Measurements from ENCODE around the gene ROBO1.

Gene ROBO1

DNA sequence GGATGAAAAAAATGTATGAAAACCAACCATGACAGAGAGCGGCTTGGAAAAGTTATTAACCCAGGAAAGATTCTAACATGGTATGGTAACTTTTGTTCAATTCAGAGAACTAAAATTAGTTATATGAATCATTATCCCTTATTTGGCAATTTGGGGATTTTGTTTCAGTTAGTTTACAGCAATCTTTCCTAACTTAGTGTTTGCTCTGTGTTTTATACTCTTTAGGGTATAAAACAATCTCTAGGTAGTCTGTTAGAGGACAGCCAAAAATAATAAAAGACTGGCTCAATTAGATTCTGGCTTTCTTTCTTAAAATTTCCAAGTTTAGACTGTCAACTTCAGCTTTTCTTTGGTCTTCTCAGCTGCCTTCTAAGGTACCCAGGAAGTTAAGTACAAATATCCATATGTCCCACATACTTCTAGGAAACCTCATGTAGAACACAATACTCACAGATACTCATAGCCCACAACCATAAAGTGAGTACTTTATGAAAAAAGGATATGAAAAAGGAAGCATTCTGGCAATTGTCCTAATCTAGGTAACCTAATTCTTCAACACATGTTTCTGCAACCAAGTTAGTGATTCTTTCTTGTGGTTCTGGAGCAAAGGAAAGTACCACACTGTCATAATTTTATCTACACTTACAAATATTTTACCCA lies 849.3 kb downstream of the ROBO1 start:
- H3K9ac ChIP-seq (ENCODE audit: low read depth, low read length) = peak overlapping the region; percentile 32
- H3K4me3 ChIP-seq (ENCODE audit: low read length) = no peak overlapping the region
- no peaks in the 10 kb centered on the region for H3K9me3 ChIP-seq (replicated peaks; ENCODE audit: low read length)

DNA sequence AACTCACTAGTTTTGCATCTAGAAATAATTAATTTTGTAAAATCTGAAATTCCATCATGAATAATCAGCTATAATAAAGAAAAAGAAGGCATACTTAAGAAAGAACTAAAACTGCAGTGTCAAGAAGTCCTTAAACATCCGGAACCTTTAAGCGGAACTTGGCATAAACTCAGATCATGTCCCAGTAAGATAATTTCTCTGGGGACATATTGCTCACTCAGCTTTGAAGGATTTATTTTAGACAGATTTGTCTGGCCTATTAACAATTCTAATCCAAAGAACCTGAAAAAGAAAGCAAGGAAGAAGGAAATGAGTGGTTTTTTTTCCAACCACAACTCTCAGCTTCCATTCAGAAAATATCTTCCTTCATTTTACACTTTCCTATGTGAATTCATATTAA lies 850.3 kb downstream of the ROBO1 start:
- no peaks in the 10 kb centered on the region for H3K9me3 ChIP-seq (replicated peaks; ENCODE audit: low read length)
- H3K4me1 ChIP-seq (ENCODE audit: control insufficient read depth, insufficient read depth, low read length) = peaks cover 20% of the 10 kb centered on the region
- H3K36me3 ChIP-seq (ENCODE audit: insufficient read depth, low read length) = no peaks in the 10 kb centered on the region
- no peak overlapping the region for H3K4me2 ChIP-seq (ENCODE audit: low read length)
- no peaks in the 10 kb centered on the region for H3K27me3 ChIP-seq (ENCODE audit: control insufficient read depth, insufficient read depth, low read length)
- H3K9ac ChIP-seq (ENCODE audit: low read depth, low read length) = no peak overlapping the region
- no peak overlapping the region for H3K4me3 ChIP-seq (ENCODE audit: low read length)

More for the DNA sequence above, 849.3 kb downstream of the ROBO1 start:
- Histone ChIP-seq H3K36me3 (ENCODE audit: insufficient read depth, low read length) (no peaks in the 10 kb centered on the region), H3K27me3 (ENCODE audit: control insufficient read depth, insufficient read depth, low read length) (no peaks in the 10 kb centered on the region), H3K4me1 (ENCODE audit: control insufficient read depth, insufficient read depth, low read length) (peaks cover 20% of the 10 kb centered on the region), H3K4me2 (ENCODE audit: low read length) (peak overlapping the region; percentile 47)

DNA sequence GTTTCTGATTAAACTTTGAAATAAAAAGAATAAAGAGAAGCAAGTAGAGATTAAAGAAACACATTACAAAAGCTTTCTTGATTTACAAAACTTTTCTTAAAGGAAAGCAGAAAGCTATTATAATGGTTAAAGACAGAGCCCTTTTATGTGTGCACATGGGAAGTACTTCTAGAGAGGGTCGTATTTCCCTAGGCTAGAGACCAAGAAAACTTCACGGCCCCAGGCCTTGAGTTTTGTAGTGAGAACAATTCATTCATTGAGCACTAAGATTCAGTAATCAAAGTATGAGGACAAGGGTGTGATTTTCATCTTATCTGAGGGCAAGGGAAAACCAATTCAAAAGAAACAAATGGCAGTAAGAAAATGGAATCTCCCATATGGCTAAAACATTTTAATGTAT lies 854.1 kb downstream of the ROBO1 start:
- no peak overlapping the region for H3K4me2 ChIP-seq (ENCODE audit: low read length)

GRCh38 chr3:78912687-78913086 lies 855.1 kb downstream of the ROBO1 start:
- Histone ChIP-seq H3K4me1 (ENCODE audit: control insufficient read depth, insufficient read depth, low read length) (peaks cover 2% of the 10 kb centered on the region), H3K36me3 (ENCODE audit: insufficient read depth, low read length) (no peaks in the 10 kb centered on the region), H3K27me3 (ENCODE audit: control insufficient read depth, insufficient read depth, low read length) (no peaks in the 10 kb centered on the region), H3K4me2 (ENCODE audit: low read length) (no peak overlapping the region), H3K9ac (ENCODE audit: low read depth, low read length) (no peak overlapping the region), H3K4me3 (ENCODE audit: low read length) (no peak overlapping the region), H3K9me3 (replicated peaks; ENCODE audit: low read length) (no peaks in the 10 kb centered on the region)

More for the DNA sequence above, 854.1 kb downstream of the ROBO1 start:
- H3K27me3 ChIP-seq (ENCODE audit: control insufficient read depth, insufficient read depth, low read length) = no peaks in the 10 kb centered on the region
- H3K4me3 ChIP-seq (ENCODE audit: low read length) = no peak overlapping the region
- H3K4me1 ChIP-seq (ENCODE audit: control insufficient read depth, insufficient read depth, low read length) = peaks cover 11% of the 10 kb centered on the region
- no peaks in the 10 kb centered on the region for H3K9me3 ChIP-seq (replicated peaks; ENCODE audit: low read length)
- H3K9ac ChIP-seq (ENCODE audit: low read depth, low read length) = no peak overlapping the region
- no peaks in the 10 kb centered on the region for H3K36me3 ChIP-seq (ENCODE audit: insufficient read depth, low read length)

DNA sequence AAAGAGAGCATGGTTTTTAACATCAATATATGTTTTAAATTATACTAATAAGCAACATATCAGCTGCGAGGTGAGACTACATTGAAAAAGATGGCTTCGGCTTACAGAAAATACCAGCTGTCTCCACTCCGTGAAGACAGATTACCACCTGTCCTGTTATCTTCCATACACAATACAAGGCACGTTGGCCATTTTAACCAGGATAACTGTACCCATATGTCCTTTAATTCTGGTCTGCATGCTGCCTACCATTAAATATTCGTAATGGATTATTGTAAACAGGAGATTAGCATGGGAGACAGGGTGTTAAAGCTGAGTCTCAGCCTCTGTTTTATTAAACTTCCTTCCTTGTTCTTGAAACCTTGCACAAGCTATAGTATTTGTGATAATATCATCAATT lies 855.5 kb downstream of the ROBO1 start:
- H3K4me1 ChIP-seq (ENCODE audit: control insufficient read depth, insufficient read depth, low read length) = no peaks in the 10 kb centered on the region
- no peaks in the 10 kb centered on the region for H3K36me3 ChIP-seq (ENCODE audit: insufficient read depth, low read length)
- H3K9me3 ChIP-seq (replicated peaks; ENCODE audit: low read length) = no peaks in the 10 kb centered on the region
- H3K4me3 ChIP-seq (ENCODE audit: low read length) = no peak overlapping the region
- no peak overlapping the region for H3K9ac ChIP-seq (ENCODE audit: low read depth, low read length)
- no peaks in the 10 kb centered on the region for H3K27me3 ChIP-seq (ENCODE audit: control insufficient read depth, insufficient read depth, low read length)
- H3K4me2 ChIP-seq (ENCODE audit: low read length) = no peak overlapping the region

DNA sequence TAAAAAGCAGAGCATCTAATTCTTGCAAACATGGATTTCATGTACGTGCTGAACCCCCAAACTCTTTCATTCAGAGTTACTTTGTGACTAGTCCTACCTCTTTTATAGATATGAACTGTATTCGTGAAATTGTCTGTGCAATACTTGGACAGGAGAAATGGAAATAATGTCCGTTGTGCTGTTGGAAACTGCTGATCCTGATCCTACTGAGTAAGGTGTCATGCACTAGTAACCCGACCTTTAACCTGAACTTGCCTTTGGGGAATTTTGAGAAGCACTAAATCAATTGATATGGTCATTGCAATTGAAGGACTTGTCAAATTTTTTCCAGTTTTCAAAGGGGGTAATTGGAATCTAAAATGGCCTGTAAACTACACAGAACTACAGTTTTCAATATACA lies 856.4 kb downstream of the ROBO1 start:
- no peak overlapping the region for H3K4me2 ChIP-seq (ENCODE audit: low read length)
- no peaks in the 10 kb centered on the region for H3K27me3 ChIP-seq (ENCODE audit: control insufficient read depth, insufficient read depth, low read length)
- no peaks in the 10 kb centered on the region for H3K4me1 ChIP-seq (ENCODE audit: control insufficient read depth, insufficient read depth, low read length)
- H3K36me3 ChIP-seq (ENCODE audit: insufficient read depth, low read length) = no peaks in the 10 kb centered on the region
- H3K9ac ChIP-seq (ENCODE audit: low read depth, low read length) = no peak overlapping the region
- H3K9me3 ChIP-seq (replicated peaks; ENCODE audit: low read length) = no peaks in the 10 kb centered on the region
- H3K4me3 ChIP-seq (ENCODE audit: low read length) = no peak overlapping the region

DNA sequence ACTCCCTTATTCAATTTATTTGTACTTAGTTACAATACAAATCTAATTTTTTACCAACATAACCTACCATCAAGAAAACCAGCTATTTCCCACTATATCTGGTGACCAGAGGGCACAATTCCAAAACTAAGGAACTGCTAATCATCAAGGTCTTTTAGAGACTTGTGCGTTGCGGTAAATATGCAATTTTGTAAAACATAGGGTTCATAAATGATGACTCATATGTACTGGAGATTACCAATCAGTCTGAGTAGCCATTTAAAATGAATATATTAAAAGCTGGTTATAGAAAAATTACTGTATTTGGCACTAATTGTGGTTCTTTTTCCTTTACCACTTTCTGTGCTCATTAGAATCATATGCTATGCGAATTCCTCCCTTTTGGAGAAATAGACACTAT lies 859.6 kb downstream of the ROBO1 start:
- Histone ChIP-seq H3K4me3 (ENCODE audit: low read length) (no peak overlapping the region), H3K4me2 (ENCODE audit: low read length) (no peak overlapping the region), H3K4me1 (ENCODE audit: control insufficient read depth, insufficient read depth, low read length) (no peaks in the 10 kb centered on the region), H3K9me3 (replicated peaks; ENCODE audit: low read length) (no peaks in the 10 kb centered on the region), H3K36me3 (ENCODE audit: insufficient read depth, low read length) (no peaks in the 10 kb centered on the region), H3K9ac (ENCODE audit: low read depth, low read length) (no peak overlapping the region), H3K27me3 (ENCODE audit: control insufficient read depth, insufficient read depth, low read length) (no peaks in the 10 kb centered on the region)

DNA sequence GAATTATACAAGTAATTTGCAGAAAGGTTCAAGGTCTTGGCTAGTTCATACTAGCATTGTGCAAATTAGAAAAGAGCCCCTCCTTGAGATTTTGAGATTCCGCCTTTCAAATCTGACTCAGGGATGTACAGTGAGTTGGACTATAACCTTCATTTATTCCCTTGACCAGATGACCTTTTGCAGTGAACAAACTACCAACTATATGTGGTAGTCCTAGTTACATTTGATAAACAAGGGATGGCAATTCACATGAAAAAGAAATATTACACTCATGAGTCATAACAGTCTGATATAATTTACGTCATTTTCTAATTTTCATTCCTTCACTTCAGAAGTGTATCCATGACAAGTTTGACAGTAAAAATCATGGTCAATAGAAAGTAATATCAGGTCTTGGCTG lies 860.4 kb downstream of the ROBO1 start:
- no peak overlapping the region for H3K4me2 ChIP-seq (ENCODE audit: low read length)
- no peak overlapping the region for H3K9ac ChIP-seq (ENCODE audit: low read depth, low read length)
- H3K9me3 ChIP-seq (replicated peaks; ENCODE audit: low read length) = no peaks in the 10 kb centered on the region
- H3K27me3 ChIP-seq (ENCODE audit: control insufficient read depth, insufficient read depth, low read length) = no peaks in the 10 kb centered on the region
- H3K4me3 ChIP-seq (ENCODE audit: low read length) = no peak overlapping the region
- H3K4me1 ChIP-seq (ENCODE audit: control insufficient read depth, insufficient read depth, low read length) = no peaks in the 10 kb centered on the region
- no peaks in the 10 kb centered on the region for H3K36me3 ChIP-seq (ENCODE audit: insufficient read depth, low read length)

DNA sequence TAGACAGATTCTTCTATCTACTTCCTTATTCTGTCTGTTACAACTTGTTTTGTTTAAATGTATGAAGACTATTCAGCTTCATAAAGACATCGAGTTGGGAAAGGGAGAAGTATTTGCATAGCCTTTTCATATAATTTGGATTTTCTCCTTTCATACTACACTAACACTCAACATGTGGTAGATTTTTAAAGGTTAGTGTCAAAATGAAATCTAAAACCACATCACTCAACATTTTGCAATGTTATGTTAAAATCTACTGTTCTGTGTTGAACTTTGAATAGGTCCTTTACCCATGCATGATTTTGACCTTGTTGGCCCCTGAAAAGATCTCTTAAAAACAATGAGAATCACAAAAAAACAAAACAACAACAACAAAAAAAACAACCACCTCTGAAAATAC lies 860.9 kb downstream of the ROBO1 start:
- Histone ChIP-seq H3K4me3 (ENCODE audit: low read length) (no peak overlapping the region), H3K9me3 (replicated peaks; ENCODE audit: low read length) (no peaks in the 10 kb centered on the region), H3K9ac (ENCODE audit: low read depth, low read length) (no peak overlapping the region), H3K4me1 (ENCODE audit: control insufficient read depth, insufficient read depth, low read length) (no peaks in the 10 kb centered on the region), H3K4me2 (ENCODE audit: low read length) (no peak overlapping the region), H3K36me3 (ENCODE audit: insufficient read depth, low read length) (no peaks in the 10 kb centered on the region), H3K27me3 (ENCODE audit: control insufficient read depth, insufficient read depth, low read length) (no peaks in the 10 kb centered on the region)

- Histone ChIP-seq H3K4me1 (ENCODE audit: control insufficient read depth, insufficient read depth, low read length) (no peaks in the 10 kb centered on the region), H3K27me3 (ENCODE audit: control insufficient read depth, insufficient read depth, low read length) (no peaks in the 10 kb centered on the region), H3K4me2 (ENCODE audit: low read length) (no peak overlapping the region), H3K9me3 (replicated peaks; ENCODE audit: low read length) (no peaks in the 10 kb centered on the region), H3K4me3 (ENCODE audit: low read length) (no peak overlapping the region), H3K9ac (ENCODE audit: low read depth, low read length) (no peak overlapping the region), H3K36me3 (ENCODE audit: insufficient read depth, low read length) (no peaks in the 10 kb centered on the region)
These were observed 861.6 kb downstream of the ROBO1 start for GRCh38 chr3:78906245-78906644.

DNA sequence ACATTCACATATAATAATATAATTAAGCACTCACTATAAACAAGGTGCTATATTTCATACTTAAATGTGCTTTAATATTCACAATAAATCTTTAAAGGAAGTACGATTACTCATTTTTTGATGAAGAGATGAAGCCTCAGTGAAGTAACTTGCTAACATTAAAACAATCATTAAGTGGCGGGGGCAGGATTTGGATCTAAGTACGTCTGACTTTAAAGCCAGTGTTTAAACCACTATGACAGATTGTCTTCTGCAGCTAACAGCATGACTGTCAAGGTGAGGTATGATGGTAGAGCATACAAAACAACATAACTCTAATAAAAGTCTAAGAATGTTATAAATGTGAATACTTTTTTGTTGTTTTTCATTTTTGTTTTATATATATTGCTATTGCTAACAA lies 862.1 kb downstream of the ROBO1 start:
- H3K9me3 ChIP-seq (replicated peaks; ENCODE audit: low read length) = no peaks in the 10 kb centered on the region
- no peak overlapping the region for H3K4me2 ChIP-seq (ENCODE audit: low read length)
- H3K4me3 ChIP-seq (ENCODE audit: low read length) = no peak overlapping the region
- H3K9ac ChIP-seq (ENCODE audit: low read depth, low read length) = no peak overlapping the region
- H3K27me3 ChIP-seq (ENCODE audit: control insufficient read depth, insufficient read depth, low read length) = no peaks in the 10 kb centered on the region
- H3K36me3 ChIP-seq (ENCODE audit: insufficient read depth, low read length) = no peaks in the 10 kb centered on the region
- no peaks in the 10 kb centered on the region for H3K4me1 ChIP-seq (ENCODE audit: control insufficient read depth, insufficient read depth, low read length)

- no peak overlapping the region for H3K4me2 ChIP-seq (ENCODE audit: low read length)
- H3K27me3 ChIP-seq (ENCODE audit: control insufficient read depth, insufficient read depth, low read length) = no peaks in the 10 kb centered on the region
- no peaks in the 10 kb centered on the region for H3K9me3 ChIP-seq (replicated peaks; ENCODE audit: low read length)
- H3K4me3 ChIP-seq (ENCODE audit: low read length) = no peak overlapping the region
- no peaks in the 10 kb centered on the region for H3K36me3 ChIP-seq (ENCODE audit: insufficient read depth, low read length)
- no peak overlapping the region for H3K9ac ChIP-seq (ENCODE audit: low read depth, low read length)
- no peaks in the 10 kb centered on the region for H3K4me1 ChIP-seq (ENCODE audit: control insufficient read depth, insufficient read depth, low read length)
These were observed 866.3 kb downstream of the ROBO1 start for GRCh38 chr3:78901544-78901943.
